HG03558 (cell line): Measurements from ENCODE around the gene MST1.
A peak's percentile ranks its signal among the peaks of the same experiment; 100 is the strongest.

Experiments used
- ATAC-seq: cut with Tn5 transposase; IDR thresholded peaks from one replicate; pipeline ENCODE4 v1.9.1; 2021; ENCODE audit warnings: moderate number of reproducible peaks; ENCODE audit not compliant: unreplicated experiment; ENCODE audit errors: extremely low read depth

Gene MST1

DNA sequence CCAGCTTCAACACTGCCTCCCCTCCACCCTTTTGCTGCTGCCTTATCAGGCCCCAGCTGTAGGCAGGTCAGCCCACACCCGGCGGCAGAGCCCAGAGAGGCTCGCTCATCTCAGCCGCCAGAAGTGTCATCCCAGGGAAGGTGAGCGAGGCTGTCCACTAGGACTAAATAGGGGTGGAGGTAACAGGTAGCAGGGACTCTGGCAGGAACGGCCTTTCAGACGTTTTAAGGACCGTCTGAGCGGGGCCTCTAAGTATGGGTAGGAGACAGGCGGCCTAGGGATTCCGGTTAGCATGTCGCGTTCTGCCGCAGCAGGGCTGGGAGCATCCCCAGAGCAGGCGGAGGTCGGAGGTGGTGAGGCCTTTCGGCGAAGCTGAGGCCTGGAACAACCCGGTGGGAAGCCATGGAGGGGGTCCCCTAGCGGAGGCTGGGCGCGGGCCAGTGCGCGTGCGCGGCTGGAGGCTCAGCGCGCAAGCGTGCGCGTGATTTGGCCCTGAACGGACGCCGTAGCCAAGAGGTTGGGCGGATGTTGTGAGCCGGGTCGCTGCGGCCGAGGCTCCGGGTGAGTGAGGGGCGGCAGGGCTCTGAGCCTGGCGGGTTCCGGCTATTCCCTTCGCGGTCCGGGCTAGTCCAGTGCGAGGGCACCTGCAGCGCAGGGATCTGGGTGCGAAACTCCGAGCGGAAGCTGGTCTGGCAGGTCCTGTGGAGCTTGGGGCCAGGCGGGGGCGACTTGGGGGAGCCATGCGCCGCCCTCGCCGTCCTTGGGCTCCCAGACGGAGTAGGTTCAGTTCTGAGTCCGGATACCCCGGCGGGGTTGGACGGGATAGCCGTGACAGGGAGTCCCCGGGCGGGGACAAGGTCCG lies at the start of gene MST1, which contains the start of gene RNF123:
Gene MST1, minus strand, starts transcription at position 429 of the 862 bp plus-strand sequence. CDS start 783 bp downstream, outside the sequence.
Gene RNF123, plus strand, starts transcription at position 512 of the 862 bp plus-strand sequence. CDS start 1,609 bp downstream, outside the sequence.
- ATAC-seq = no peak

DNA sequence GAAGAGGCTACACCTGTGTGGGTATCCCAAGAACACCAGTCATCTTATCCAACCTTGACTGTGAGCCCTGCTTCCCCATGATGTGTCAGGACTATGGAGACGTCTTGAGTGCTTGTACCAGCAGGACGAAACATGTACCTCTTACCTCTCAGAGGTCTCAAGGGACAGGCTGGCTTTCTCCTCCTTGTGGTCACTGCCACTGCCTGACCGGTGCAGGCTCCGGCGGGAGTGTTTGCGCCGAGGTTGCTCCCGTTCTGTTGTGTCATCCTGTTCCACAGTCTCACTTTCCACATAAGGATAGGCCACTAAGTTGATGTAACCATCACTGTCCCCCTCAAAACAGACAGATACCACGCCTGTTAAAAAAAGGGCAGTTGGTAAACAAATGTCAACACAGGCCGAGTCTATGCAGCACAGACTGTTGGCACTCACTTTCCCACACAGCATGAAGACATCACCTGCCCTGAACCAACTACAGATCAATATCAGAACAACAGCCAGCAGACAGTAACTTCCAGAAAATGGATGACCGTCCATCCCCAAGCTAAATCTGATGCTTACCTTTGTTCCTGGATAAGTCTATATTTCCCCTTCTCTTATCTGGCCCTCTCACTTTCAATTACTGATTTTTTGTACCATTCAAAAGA lies 48.9 kb upstream of the MST1 start:
- no peak for ATAC-seq

DNA sequence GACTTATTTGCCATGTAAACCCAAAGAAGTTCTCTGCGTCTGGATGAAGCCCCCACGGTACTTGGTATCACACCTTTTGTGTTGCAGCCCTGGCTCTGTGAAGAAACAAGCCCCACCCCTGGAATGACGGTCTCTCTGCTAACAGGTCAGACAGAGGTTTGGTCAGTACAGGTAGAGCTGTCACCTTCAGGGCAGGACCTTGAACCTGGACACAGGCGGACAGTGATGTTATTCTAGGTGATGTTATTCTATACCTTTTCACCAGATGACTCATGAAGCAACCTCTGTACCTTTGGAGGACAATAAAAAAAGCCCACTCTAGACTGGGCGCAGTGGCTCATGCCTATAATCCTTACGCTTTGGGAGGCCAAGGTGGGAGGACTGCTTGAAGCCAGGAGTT lies 45.5 kb upstream of the MST1 start:
- no peak for ATAC-seq

DNA sequence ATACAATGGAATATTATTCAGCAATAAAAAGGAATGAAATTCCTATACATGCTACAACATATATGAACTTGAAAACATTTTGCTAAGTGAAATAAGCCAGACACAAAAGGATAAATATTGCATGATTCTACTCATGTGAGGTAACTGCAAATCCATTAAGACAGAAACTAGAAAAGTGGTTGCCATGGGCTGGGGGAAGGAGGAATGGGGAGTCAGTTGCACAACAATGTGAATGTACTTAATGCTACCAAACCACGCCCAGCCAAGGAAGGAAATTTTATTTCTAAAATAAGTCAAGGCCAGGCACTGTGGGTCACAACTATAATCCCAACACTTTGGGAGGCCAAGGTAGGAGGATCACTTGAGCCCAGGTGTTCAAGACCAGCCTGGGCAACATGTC lies 44.3 kb upstream of the MST1 start:
- ATAC-seq = no peak

DNA sequence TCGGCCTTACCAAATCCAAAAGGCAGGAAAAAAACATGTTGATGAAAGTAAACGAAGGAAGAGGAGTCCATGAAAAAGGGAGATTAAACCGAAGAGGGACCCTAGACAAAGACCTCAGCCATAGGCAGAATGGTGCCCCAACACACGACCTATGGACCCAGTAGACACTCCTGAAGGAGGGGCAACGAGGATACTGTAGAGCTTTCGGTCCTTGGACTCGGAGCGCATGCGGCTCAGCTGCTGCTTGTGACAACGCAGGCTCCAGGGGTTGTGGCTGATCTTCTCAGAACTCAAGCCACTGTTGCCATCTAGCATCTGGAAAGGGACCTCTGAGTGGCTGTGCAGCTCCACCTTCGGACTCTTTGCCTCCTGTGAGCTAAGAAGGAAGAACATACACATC lies 43.3 kb upstream of the MST1 start:
- no peak for ATAC-seq

DNA sequence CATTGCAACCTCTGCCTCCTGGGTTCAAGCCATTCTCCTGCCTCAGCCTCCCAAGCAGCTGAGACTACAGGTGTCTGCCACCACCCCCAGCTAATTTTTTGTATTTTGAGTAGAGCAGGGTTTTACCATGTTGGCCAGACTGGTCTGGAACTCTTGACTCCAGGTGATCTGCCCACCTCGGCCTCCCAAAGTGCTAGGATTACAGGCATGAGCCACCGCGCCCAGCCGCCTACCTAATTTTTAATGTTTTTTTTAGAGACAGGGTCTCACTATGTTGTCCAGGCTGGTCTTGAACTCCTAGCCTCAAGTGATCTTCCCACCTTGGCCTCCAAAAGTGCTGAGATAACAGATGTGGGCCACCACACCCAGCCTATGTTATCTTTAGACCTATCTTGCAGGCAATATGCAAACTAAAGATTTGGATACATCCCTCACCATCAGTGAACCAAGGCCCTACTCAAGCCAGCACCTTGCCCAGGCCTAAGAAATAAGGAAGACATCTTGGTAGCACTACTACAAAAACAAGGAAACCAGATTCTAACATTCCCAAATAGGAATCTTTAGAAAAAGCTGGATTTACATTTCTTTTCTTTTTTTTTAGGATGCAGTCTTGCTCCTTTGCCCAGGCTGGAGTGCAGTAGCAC lies 40.8 kb upstream of the MST1 start:
- ATAC-seq = no peak

DNA sequence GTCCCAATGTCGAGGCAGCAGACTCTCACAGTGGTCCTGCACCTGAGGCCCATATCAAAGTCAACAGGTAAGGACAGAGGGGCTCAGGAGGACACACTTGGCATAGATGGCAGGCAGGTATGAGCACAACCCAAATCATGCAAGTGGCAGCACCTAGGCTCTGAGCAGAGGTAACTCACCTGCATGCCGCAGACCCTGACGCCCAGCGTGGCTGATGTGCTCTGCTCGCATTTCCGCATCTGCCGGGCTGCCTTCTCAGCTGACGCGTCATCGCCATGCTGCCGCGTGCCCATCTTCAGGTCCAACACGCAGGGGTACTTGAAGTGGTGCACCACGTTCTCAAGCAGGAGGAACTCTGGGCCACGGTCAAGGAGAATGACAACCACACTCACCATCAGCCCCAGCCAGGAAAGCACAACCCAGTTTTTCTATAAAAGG lies 38.7 kb upstream of the MST1 start:
- ATAC-seq = no peak

DNA sequence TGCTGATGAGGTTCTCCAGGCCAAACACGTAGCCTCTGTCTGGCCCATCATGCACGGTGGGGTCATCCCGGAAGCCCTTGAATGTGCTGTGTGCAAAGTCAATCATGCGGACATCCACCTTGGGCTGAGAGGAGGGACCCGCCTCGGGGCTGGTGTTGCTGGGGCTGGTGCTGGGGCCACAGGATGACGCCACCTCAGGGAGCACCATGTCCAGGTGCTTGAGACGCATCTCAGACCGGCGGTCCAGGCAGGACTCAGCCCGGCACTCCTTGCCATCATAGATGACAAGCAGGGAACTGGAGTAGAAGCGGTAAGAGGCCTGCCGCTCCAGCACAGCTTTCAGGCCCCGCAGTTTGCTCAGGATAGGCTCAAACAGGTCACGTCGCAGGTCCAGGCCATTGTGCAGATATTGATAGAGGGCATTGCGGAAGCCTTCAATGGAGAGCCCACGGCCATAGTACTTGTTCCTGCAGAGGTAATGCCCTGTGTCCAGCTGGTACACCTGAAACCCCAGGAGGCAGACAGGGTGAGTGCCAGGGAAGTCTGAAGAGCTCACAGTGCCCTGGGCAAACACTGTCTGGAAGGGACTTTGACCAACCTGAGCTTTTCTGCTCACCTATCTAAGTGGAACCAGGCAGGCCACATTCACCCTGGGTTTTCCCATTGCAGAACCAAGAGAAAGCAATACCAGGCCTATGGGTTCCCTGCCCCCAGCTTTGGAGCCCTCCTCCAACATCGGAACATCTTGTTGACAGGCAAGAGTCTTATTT lies 38.1 kb upstream of the MST1 start:
- no peak for ATAC-seq

DNA sequence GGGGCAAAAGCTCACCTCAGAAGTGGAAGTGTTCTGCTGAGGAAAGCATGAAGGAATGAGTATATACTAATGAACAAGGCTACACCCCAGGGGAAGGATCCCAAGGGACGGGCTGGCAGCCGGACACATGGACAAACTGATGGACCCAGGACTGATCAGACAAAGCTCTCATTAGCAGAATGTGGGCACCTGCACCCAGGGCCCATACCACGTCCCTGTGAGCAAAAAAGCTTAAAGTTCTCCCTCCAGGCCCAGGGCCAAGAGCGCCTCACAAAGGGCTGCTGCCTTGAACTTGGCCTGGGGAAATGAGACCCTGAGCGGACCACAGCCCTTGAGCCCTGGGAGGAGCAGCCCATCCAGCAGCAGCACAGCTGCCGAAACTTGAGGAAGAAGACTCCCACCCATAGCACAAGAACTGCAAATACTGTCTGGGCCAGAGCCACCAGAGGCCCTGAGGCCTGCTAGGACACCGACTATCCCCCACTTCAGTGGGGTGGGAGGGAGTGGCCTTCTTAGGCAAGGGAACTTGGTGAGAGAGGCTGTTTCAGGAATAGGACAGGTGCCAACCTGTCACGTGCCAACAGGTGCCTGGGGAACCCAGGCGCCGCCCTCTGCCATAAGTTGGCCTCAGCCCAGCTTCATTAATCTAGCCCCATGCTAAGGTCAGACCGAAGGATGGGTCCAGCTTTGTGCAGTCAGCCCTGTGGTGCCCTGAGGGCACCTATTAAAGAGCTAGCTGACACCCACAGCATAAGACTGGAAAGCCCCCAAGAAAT lies 36.8 kb upstream of the MST1 start:
- ATAC-seq = no peak

DNA sequence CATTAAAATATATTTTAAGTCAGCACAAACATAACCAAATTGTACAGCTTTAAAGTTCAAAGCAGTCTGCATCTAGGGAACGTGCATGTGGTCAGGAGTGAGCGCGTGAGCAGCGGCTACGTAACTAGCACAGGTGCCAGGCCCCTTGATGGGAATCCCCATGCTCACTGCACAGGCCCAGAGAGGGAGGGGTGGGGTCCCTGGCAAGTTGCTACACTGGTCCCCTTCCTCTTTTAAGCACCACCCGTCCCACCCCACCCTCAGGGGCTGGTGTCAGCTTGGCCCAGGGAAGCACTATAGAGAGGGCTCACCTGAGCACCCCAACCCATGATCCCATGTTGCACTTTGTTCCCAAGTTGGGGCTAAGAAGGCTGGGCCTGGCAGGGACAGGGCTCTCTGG lies 35.3 kb upstream of the MST1 start:
- no peak for ATAC-seq

DNA sequence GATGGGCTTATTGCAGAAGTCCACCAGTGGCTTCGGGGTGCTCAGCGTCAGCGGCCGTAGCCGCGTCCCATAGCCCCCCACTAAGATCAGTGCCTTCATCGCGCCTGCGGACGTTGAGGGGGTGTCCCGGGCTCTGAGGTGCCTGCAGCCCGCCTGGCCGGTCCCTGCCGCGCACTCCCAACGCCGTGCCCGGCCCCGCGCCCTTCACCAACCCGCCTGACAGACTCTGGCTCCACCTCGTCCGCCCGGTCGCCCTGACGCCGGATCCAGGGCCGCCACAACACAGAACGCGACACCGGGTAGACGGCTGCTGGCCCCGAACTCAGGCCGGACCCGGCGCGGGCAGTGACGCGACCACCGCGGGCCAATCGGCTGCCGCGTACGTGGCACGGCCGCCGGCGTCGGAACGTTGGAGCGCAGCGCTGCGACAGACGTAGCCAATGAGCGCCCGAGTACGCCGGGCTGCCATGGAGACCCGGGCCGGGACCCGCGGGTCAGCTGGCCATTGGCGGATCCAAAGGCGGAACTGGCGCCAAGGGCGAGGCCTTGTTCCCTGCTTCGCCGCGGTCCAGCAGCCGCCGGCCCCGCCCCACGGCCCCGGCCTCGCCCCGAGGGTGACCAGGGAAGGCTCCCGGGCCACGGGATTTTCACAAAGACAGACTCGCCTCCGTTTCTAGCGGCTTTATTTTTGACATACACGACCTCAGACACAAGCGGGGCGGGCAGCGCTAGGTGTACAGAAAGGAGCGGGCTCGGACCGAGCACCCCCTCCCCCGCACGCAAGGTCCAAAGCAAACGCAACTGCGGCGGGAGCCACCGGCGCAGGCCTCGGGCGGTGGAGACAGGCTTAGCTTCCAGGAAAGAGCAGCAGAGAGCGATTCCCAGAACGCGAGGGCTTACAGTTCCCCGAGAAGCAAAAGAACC lies 34.6 kb upstream of the MST1 start, which contains the start of gene GMPPB:
Gene GMPPB, minus strand, starts transcription at position 324 of the 924 bp plus-strand sequence. Its CDS starts 225 bp downstream, at position 99.
- ATAC-seq = peak; percentile 67

DNA sequence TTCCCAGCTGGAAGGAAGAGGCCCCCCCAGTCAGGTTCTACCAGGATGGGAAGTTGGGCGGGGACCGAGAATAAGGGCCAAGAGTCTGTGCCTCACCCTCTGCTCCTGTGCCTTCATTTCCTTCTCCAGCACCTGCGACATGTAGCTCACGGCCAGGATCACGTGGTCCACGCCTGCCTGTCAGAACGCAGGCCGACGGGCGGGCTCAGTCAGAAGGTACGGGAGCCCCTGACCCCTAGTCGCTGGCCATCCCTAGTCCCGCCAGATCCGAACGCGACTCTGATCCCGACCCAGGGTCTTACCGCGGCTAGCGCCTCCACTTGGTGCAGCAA lies 34.0 kb upstream of the MST1 start:
- no peak for ATAC-seq

DNA sequence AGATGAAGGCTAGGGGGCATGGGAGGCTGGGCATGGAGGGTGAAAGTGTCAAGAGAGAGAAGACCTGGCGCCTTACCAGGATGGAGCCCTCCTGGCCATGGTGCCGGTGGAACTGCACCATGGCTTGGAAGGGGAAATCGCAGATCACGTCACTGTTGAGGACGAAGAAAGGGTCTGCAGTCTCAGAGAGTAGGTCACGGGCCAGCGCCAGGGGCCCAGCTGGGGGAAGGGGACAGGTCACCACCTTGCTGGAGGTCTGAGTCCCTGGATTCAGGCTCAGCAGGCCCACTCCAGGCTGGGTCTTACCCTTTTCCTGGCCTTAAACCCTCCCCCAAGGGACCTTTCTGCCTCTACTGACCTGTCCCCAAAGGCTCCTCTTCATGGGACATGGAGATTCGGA lies 33.6 kb upstream of the MST1 start:
- no peak for ATAC-seq

DNA sequence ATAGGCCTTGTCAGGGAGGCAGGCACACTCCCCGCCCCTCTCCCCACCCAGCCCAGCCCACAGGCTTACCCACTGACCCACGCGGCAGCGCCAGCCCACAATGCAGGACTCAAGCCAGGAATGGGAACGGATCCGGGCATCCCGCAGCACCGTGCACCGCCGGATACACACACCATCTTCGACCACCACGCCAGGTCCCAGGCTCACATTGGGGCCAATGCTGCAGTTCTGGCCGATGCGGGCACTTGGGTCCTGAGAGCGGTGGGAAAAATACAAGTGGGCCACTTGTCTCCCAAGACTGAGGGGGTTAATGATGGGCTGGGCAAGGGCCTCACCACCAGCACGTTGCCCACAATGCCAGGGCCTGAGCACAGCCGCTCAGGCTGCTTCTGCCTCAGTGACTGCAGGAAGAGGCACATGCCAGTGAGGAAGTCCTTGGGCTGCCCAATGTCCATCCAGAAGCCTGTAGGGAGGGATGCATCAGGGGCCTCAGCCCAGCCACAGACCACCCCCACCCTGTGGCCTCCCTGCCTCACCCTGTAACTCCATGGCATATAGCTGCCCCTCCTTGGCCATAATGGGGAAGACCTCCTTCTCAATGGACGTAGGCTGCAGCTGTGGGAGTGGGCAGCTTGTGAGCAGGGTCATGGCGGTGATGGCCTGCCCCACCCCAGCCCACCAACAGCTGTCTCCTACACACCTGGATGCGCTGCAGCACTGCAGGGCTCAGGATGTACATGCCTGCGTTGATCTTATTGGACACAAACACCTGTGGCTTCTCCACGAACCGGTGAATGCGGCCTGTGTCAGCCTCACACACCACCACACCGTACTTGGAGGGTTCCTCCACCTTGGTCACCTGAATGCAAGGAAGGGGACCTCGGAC lies 32.9 kb upstream of the MST1 start:
- ATAC-seq = no peak

DNA sequence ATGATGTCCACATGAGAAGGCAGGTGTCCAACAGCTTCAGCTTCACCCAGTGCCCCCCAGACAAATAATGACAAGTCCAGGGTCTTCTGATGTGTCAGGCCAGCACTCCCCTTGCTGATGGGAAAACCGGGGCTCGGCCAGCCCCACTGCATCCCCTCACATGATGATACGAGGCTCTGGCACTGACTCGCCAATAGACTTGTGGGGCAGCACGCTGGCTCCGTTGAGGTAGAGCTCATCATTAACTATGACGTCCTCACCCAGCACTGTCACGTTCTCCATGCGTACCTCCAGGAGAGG lies 32.3 kb upstream of the MST1 start:
- no peak for ATAC-seq

DNA sequence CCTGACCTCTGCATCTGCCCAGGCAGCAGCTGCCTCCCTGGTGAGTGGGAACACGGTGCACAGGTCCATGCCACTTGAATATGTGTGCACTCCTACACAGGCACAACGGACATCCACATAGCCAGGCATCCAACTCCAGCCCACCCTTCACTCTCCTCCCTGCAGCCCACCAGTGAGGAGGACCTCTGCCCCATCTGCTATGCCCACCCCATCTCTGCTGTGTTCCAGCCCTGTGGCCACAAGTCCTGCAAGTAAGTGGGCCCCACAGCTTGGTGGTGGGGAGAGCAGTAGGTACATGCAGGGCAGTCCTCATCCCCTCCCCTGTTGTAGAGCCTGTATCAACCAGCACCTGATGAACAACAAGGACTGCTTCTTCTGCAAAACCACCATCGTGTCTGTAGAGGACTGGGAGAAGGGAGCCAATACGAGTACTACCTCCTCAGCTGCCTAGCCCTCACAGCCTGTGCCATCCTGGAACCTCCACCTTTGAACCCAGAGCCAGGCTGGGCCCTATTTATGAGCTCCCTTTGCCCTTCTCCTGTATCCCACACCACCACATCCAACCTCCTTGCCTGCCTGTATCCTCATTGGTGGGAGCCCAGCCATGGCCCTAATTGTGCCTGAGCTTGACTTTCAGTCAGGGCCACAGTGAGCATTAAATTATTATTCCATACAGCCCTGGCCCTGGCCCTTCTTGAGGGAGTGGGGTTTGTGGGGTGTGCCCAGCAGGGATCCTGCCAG lies 31.8 kb upstream of the MST1 start:
- ATAC-seq = no peak

DNA sequence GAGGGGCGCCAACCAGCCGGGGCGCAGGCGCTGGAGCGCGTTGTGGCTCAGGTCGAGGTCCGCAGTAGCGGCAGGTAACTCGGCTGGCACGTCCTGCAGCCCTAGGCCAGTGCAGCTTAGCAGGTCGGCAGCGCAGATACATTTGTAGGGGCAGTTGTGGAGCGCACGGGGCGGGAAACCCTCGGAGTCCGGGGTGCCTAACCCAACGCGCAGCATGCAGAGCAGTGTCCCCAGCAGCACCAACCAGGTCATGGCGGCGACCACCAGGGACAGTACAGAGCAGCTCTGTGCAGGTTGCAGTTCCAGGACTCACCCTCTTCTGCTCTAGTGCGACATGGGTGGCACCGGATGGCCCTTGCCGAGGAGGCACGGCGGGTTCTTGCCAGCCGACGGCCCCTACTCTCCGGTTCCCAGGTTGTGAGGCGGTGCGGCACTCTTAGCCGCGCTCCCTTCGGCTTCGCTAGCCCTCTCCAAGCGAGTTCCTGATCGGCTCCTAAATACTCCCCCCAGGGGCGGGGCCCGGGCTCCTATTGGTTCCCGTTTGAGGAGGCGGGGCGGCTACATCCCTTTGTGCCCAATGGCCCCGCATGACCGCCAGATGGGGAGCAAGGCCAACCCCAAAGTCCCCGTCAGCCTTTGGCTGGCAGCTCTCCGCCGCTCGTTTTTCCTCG lies 30.1 kb upstream of the MST1 start, which contains the start of gene AMIGO3:
Gene AMIGO3, minus strand, starts transcription at position 471 of the 671 bp plus-strand sequence. Its CDS starts 219 bp downstream, at position 252.
- no peak for ATAC-seq
